ENCODE measurements around the gene MAP3K6.

GRCh38 chr1:27410709-27411108 is 43.9 kb upstream of the MAP3K6 start:
- TF ChIP-seq CTCF (IDR thresholded peaks at IDR 0.05) (no peak), POLR2A (IDR thresholded peaks at IDR 0.05) (no peak)
